NB4 (cell line): ENCODE measurements around the gene PRKACB.

Experiments used
- DNase-seq: peaks from one replicate; pipeline ENCODE4 v3.0.0; 2010; ENCODE audit warnings: low read depth
- H3K4me3 ChIP-seq: one replicate; pipeline ENCODE4 v1.5.1; 2011; ENCODE audit warnings: mild to moderate bottlenecking, low read depth, low read length, moderate library complexity
- CTCF ChIP-seq: IDR thresholded peaks from one replicate; pipeline ENCODE4 v1.5.1; 2012; ENCODE audit warnings: low read depth, low read length
- MAX ChIP-seq: IDR thresholded peaks from 2 replicates; pipeline ENCODE4 v1.6.1; 2011; ENCODE audit warnings: low read depth, low read length
- MYC ChIP-seq: IDR thresholded peaks from 2 replicates; pipeline ENCODE4 v1.6.1; 2011; ENCODE audit warnings: low read depth, low read length
- POLR2A ChIP-seq: IDR thresholded peaks from 2 replicates; pipeline ENCODE4 v1.6.1; 2011; ENCODE audit warnings: mild to moderate bottlenecking; ENCODE audit not compliant: insufficient read length; ENCODE audit errors: extremely low read depth

PRKACB gene

GRCh38 chr1:84208935-84209334 is 64.9 kb downstream of the PRKACB start:
- no peak overlapping the region for H3K4me3 ChIP-seq
- no peak for DNase-seq
- no peak for TF ChIP-seq CTCF
- TF ChIP-seq MYC: no peak
- no peak for TF ChIP-seq POLR2A
- TF ChIP-seq MAX: no peak

GRCh38 chr1:84214115-84214956 is 70.3 kb downstream of the PRKACB start:
- DNase-seq: no peak
- no peak overlapping the region for H3K4me3 ChIP-seq
- TF ChIP-seq CTCF: no peak
- no peak for TF ChIP-seq MAX
- TF ChIP-seq POLR2A: no peak
- TF ChIP-seq MYC: no peak

- no peak for DNase-seq
- TF ChIP-seq MYC (no peak), POLR2A (no peak), CTCF (no peak), MAX (no peak)
- H3K4me3 ChIP-seq: no peak overlapping the region
Measured at GRCh38 chr1:84217239-84217638, 73.2 kb downstream of the PRKACB start.

- TF ChIP-seq CTCF (no peak), MYC (no peak), MAX (no peak), POLR2A (no peak)
- H3K4me3 ChIP-seq: no peak overlapping the region
- no peak for DNase-seq
Measured at GRCh38 chr1:84223751-84224432, 79.8 kb downstream of the PRKACB start.

- TF ChIP-seq MAX: no peak
- no peak for TF ChIP-seq CTCF
- no peak for TF ChIP-seq MYC
- no peak for TF ChIP-seq POLR2A
- no peak overlapping the region for H3K4me3 ChIP-seq
- no peak for DNase-seq
Measured at GRCh38 chr1:84224905-84225304, 80.8 kb downstream of the PRKACB start.
